RKO (cell line): ENCODE data around the gene CHID1.

ENCODE experiments used
- DNase-seq: peaks from one replicate; pipeline ENCODE4 v3.0.0-alpha.2; 2016; ENCODE audit warnings: low spot score

The CHID1 gene

DNA sequence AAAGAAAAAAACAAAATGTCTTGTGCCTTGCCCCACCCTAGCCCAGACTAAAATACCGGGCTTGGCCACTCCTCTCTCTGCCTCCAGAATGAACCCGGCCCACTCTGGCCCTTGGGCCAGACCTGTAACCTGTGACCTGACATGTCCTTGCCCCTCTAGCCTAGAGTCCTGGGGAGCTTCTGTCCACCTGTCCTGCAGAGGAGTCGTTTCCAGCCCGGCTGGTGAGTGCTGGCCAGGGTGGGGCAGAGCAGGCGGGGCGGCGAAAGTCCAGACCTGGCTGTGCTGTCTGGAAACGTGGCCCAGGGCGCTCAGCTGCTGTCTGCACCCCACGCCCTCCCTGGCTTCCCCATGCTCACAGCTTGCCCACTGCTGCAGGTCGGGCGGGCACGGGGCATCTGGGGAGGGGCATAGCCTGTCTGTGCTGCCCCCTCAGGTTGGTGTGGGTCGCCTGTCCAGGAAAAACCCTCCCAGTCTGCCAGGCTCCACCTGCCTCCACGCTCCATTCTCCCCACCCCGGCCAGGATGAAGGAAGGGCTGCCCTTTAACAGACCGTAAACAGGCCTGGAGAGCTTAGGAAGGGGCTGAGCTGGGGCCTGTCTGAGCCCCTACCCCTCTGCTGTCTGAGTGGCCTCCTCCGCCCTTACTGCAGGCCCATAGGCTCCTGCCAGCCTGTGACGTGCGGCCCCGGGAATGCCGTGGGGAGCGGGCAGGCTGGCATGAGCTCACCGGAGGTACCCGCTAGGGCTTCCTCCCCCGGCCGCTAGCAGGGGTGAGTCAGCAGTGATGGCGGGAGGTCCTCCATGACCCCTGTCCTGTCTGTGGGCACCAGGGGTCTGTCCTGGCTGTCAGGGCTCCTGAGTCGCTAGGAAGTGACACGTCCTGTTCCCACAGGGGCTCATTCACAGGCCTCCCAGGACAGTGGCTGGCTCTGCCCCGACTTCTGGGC, 76.0 kb downstream of the CHID1 start:
- peak; percentile 93 for DNase-seq

DNA sequence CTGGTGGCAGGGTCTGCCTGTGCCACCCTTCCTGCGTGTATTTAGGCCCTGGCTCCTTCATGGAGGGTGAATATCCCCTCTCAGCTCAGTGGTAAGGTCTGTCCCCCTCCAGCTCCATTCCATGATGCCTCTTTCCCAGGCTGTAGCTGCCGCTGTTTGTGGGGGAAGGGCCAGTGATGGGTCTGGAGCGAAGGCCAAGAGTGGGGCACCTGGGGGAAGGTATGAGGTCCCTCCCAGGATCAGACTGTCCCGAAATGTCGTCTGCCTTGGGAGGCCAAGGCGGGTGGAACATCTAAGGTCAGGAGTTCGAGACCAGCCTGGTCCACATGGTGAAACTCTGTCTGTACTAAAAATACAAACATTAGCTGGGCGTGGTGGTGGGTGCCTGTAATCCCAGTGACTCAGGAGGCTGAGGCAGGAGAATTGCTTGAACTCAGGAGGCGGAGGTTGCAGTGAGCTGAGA, 76.7 kb downstream of the CHID1 start:
- DNase-seq, result no peak

GRCh38 chr11:833114-833791, 77.4 kb downstream of the CHID1 start:
- no peak for DNase-seq

DNA sequence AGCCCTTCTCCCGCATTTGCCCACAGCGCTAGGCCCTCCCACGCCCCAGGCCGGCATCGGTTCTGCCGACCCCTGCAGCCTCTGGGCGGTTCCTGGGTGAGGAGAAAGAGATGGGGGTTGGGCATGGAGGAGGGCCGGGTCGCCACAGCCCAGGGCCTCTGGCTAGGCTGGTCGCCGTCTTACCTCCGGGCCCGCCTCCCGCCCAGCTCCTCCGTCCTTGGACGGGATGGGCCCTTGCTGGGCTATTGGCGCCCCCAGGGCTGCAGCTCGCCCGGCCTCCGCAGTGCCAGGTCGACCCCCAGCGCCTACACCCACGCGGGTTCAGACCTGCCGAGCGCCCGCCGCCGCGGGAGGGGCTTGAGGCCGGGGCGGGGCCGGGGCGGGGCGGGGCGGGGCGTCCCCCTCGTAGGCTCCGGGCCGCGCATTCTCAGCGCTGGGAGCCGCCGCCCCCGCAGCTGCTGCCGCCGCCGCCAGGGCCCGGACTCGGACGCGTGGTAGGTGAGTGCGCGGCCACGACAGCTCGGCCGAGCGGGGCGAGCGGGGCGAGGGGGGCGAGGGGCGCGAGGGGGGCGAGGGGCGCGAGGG, 78.0 kb downstream of the CHID1 start, which contains the start of gene CD151:
CD151 (plus strand) TSS at position 424 of the 585 bp plus-strand sequence. CDS start 3,118 bp downstream, outside the sequence.
- peak; percentile 73 for DNase-seq

DNA sequence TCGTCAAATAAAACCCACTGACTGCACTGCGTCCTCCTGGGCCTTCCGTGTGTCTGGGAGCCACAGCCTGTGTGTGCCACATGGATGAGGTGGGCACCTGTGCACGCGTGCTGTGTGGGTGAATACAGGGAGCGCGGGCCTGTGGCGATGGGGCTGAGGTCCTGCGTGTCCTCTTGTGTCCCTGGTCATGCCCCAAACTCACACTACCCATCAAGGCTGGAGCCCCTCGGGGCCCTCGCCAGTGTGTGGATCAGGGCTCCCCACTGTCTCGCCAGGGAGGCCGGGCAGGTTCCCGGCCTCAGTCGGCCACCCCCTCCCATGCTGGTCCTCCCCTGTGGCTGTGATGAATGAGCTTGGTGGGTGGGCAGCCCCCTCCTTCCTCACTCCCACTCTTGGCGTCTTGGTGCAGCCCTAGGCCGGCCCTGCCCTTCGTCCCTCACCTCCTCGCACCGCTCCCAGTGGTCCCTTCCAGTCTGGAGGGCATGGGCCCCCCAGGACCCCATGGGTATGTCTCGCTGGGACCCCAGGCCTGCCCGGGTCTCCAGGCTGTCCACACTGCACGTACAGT, 78.6 kb downstream of the CHID1 start:
- no peak for DNase-seq

DNA sequence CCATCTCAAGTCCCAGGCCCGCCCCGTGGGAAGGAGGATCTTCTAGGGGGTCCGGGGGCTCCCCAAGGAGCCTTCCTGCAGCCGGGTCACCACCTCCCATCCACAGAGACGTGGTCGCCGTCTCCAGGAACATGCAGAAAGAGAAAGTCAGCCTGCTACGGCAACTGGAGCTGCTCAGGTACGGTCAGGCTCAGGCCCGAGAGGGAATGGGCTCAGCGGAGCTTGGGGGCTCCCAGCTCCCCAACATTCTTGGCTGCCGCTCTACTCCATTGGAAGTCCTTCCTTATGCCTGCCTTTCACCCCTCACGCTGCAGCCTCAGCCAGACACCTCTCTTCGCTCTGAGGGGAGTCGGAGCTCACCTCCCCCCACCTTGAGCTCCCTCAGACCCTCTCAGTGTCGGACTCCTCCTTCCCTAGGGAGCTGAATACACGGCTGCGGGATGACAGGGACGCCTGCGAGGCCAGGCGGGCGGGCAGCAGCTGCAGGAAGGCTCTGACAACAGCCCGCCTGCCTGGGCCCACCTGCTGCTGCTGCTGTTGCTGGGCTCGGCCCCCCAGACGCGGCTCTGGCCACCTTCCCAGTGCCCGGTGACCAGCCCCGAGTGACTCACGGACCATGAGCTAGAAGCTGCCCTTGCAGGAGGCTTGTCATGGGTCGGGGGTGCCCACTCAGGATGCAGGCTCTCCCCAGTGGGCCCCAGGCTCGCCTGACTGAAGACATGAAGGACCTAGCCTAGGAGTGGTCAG, 79.3 kb downstream of the CHID1 start:
- DNase-seq, result no peak

GRCh38 chr11:830295-831117, 80.1 kb downstream of the CHID1 start:
- no peak for DNase-seq

- DNase-seq, result no peak
Measured at GRCh38 chr11:829847-830294, 80.7 kb downstream of the CHID1 start.

DNA sequence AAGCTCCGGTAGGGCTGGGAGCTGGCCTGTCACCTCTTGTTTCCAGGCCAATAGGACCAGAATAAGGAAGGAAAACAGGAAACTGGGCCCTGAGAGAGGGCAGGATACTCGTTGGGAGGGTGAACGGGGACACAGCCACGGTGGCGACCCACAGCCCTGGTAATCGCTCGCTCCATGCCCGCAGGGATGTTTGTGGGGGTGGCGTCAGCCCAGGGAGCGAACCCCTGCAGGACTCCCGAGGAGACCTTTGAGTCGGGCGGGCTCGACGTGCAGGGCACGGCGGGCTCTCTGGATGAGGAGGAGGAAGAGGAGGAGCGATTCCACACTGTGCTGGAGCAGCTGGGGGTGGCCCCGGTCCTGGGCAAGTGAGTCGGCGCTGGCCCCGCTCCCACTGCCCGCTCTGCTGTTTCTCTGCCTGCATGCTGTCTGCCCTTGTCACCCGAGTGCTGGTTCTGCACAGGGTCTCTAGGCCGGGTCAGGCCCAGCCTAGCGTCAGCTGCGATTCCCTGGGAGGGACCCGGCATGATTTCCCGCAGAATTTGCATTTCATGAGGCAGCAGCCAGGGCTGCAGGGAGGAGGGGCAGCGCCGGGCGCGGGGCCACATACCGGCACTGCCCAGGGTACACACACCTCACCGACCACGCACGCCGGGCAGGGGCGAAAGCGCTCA, 81.3 kb downstream of the CHID1 start:
- no peak for DNase-seq

DNA sequence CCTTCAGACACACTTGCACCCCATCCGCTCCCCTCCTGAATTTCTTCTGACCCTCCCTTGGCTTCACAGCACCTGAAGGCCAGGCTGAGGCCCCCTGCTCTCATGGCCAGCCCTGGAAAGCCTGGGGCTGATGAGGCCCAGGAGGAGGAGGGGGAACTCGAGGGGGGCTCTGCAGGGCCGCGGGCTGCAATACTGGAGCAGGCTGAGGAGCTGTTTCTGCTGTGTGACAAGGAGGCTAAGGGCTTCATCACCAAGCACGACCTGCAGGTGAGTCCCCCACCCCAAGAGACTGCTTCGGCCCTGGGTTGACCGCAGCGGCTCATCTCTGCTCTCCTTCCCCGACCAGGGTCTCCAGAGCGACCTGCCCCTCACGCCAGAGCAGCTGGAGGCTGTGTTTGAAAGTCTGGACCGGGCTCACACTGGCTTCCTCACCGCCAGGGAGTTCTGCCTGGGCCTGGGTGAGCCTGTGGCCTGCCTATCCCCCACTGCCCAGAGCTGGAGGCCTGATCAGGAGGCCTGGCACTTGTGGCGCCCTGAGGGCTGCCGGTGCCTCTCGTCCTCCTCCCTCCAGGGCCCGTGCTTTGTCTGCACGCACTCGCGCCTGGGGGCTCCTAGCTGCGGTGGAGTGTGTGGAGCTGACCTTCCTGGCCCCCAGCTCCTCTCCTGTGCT, 82.0 kb downstream of the CHID1 start:
- DNase-seq, result no peak

GRCh38 chr11:827897-828192, 82.8 kb downstream of the CHID1 start, which contains the start of gene CRACR2B:
CRACR2B (plus strand) TSS chr11:827919; CDS start chr11:828608, 689 bp downstream.
- no peak for DNase-seq

DNA sequence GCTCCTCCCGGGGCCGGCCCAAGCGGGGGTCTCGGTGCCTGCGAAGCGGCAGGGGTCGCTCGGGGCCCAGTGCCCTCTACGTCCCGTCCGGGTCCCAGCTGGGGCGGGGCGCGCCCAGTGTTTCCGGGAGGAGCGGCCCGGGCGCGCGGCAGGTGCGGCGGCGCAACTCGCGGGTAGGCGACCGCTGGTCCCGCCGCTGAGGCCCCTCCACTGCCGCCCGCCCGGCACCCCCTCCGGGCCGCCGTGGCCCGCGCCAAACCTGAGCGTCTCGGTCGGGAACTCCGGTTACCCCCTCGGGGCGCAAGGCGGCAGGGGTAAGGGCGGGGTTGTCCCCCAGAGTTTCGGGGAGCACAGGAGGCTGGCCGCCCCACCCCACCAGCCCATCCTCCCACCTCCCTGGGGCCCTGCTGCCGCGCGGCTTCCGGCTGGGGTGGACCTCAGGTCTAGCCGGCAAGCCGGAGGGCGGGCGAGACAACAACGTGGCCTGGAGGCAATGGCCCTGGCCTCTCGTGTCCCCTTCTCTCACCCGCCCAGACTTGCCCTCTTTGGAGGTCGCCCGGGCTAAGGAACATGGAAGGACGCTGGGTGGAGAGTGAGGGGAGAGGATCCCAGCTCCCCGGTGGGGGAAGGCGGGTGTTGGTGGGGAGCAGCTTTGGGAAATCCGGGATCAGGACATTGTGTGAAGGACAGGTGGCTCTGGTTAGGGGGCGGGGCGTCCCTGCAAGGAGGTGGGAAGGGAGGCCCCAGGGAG, 83.3 kb downstream of the CHID1 start:
- no peak for DNase-seq

DNA sequence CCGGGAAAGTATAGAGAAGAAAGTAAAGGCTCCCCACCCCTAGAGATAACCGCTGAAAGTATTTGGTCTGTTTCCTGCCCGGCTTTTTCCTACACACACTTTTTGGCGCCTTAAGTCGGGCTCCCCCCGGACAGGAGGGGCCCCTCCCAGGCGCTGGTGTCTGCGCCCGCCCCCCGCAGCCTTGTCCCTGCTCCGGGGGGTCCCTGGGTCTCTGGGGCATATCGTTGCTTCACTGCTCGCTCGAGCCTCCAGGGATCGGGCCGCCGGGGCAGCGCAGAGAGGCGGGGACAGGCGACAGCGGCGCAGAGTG, 83.8 kb downstream of the CHID1 start:
- DNase-seq, result no peak

DNA sequence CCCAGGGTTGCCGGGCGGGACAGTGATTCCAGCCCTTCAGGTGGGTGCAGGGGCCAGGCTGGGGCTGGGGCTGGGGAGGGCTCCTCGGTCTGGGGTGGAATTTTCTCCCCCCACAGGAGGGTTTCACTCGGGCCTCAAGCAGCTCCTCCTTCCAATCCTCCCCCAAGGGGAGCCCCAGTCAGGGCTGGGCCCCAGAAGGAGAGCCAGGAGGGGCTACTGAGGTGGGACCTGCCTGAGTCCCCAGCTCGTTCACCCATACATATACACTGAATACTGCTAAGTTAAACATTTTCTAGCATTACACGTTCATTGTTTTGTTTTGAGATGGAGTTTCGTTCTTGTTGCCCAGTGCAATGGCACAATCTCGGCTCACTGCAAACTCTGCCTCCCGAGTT, 84.4 kb downstream of the CHID1 start:
- no peak for DNase-seq

DNA sequence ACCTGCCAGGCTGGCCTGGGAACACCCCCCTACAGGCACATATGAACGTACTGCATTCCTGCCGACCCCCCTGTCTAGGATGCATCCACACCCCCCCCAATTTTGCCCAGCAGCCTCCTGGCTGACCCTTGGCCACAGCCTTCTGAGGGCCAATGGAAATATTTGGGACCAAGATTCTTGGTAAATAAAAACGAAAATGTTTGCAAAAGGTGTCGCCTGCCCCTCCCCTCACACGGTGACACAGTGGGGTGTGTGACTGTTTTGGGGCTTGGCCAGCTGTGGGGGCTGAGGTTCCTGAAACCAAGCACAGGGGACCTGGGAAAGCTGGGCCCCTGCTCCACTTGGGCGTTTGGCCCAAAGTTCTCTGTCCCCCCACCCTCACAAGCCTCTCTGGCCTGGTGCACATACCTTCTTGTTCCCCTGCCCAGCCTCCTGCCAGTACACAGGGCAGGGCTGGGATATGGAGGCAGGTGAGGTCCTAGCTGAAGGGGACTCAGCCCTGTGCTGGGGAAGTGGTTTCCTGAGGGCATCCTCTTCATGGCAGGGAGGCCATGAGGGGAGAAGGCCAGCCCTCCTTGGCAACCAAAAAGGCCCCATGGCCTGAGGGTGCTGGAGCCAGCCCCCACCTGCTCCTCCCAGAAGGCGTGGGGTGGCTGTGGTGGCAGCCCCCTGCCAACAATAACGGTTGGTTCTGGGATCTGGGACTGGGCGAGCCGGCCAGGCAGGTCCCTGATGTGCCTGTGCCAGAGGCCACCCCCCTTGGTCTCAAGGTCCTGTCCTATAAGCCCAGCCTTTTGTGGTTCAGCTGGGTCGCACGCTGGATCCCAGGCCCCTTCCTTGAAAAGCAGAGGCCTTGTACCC, 85.0 kb downstream of the CHID1 start:
- no peak for DNase-seq

GRCh38 chr11:824942-825341, 85.7 kb downstream of the CHID1 start:
- DNase-seq, result no peak

DNA sequence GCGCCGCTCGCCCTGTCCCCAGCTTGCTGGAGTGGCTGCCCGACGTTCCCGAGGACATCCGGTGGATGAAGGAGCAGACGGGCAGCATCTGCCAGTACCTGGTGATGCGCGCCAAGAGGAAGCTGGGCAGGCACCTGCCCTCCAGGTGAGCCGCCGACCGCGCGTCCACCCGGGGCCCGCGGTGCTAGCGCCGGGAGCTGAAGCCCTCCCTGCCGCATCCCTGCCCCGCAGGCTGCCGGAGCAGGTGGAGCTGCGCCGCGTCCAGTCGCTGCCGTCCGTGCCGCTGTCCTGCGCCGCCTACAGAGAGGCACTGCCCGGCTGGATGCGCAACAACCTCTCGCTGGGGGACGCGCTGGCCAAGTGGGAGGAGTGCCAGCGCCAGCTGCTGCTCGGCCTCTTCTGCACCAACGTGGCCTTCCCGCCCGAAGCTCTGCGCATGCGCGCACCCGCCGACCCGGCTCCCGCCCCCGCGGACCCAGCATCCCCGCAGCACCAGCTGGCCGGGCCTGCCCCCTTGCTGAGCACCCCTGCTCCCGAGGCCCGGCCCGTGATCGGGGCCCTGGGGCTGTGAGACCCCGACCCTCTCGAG, 86.2 kb downstream of the CHID1 start:
- no peak for DNase-seq
